ENCODE data around the gene DCAF7.

- TF ChIP-seq USF2 (CRISPR knock-in tag; IDR thresholded peaks at IDR 0.05) (no peak), CTCF (IDR thresholded peaks at IDR 0.05) (no peak), FOXJ3 (CRISPR knock-in tag; IDR thresholded peaks at IDR 0.05; ENCODE audit: borderline replicate concordance) (no peak), AFF4 (CRISPR knock-in tag; IDR thresholded peaks at IDR 0.05; ENCODE audit: borderline replicate concordance) (no peak), CDX4 (CRISPR knock-in tag; IDR thresholded peaks at IDR 0.05; ENCODE audit: borderline replicate concordance) (no peak)
Observed at GRCh38 chr17:63534078-63534570, 16.2 kb upstream of the DCAF7 start.

Data from WTC11 (cell line).